Breast epithelium (tissue), 3 donors: ENCODE measurements around the gene MRPL27.

ENCODE experiments used
- POLR2A ChIP-seq: fragments of 450-650 bp; IDR thresholded peaks from one replicate; pipeline ENCODE4 v1.6.1; 2016; ENCODE audit warnings: antibody characterized with exemption, mild to moderate bottlenecking, moderate library complexity
- POLR2AphosphoS5 ChIP-seq, 3 donors: sonication (generic); formaldehyde crosslinking; IDR thresholded peaks; one replicate each; pipeline ENCODE4 v1.6.1; 2017; ENCODE audit warnings: antibody characterized with exemption in 3 of 3
- TF ChIP-seq, protein P1 (sequence below), 3 donors: fragments of 450-650 bp; IDR thresholded peaks; one replicate each; pipeline ENCODE4 v1.5.1; 2016 to 2017; ENCODE audit warnings: antibody characterized with exemption in 3 of 3, mild to moderate bottlenecking in 3 of 3, moderate library complexity in 3 of 3

DNA sequence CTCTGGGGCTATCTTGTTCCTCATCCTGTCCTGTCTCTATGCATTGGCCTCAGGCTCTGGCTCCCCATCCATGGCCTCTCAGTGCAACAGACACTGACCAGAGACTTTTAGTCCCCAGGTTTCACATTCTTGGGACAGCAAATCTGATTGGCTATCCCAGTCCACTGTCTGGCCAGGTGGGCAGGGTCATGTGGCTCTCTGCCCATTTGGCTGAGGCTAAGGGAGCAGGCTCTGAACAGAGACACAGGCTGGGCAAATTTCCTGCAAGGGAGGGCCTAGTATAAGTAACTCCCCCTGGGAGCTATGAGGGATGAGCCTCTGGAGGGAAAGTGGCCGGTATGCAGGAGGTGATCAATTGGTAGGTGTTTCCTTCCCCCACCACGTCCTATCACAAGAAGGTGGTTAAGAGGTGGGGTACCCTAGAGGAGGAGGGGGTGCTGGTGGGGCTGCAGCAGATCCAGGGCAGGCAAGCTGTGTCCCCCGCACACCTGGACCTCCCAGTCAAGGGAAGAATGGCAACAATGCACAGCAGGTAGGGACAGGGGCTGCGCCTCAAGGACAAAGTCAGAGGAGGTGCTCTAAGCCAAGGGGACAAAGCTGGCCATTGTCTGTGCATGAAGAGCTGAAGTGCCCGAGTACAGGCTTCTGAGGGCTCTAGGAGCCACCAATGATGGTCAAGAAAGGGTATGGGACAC lies 13.8 kb downstream of the MRPL27 start:
- TF ChIP-seq, protein P1, sequence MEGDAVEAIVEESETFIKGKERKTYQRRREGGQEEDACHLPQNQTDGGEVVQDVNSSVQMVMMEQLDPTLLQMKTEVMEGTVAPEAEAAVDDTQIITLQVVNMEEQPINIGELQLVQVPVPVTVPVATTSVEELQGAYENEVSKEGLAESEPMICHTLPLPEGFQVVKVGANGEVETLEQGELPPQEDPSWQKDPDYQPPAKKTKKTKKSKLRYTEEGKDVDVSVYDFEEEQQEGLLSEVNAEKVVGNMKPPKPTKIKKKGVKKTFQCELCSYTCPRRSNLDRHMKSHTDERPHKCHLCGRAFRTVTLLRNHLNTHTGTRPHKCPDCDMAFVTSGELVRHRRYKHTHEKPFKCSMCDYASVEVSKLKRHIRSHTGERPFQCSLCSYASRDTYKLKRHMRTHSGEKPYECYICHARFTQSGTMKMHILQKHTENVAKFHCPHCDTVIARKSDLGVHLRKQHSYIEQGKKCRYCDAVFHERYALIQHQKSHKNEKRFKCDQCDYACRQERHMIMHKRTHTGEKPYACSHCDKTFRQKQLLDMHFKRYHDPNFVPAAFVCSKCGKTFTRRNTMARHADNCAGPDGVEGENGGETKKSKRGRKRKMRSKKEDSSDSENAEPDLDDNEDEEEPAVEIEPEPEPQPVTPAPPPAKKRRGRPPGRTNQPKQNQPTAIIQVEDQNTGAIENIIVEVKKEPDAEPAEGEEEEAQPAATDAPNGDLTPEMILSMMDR (IDR thresholded peaks at IDR 0.05) = no peak
- TF ChIP-seq POLR2AphosphoS5 (IDR thresholded peaks at IDR 0.05) = no peak
- TF ChIP-seq POLR2A = no peak
